ENCODE results near the gene CCNL2.
A peak's percentile ranks its signal among the peaks of the same experiment; 100 is the strongest.
"Not testable (repeated sequence)": the region's sequence is repeated elsewhere in the genome, so short reads cannot be mapped to it uniquely, and the experiment has no call there.

CCNL2 gene

DNA sequence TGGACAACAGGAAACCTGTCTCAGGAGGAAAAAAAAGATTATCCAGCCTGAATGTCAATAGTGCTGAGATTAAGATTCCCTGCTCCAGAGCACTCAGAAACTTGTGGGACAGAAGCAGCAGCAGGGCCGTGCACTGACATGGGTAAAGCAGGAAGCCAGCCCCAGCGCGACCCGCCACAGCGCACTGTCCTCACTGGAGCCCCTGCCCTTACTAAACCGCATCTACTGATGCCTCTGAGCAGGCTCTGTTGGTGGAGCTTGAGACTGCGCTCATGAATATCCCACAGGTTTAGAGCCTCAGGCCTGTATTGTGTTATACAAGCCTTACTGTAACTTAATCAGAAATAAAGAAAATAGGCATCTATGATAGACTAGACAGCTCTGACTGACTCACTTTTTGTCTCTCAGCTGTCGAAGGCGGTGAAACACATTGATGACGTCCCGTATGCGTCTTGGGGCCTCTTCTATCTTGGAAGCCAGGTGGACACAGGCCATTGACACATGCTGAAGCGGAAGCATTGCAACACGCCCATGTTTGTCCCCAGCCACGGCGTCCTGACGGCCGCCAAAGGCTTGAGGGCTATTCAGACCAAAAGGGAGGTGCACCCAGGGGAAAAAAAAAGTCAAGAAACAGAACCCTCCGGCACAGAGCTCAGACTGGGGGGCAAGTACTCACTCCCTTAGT, 1.2 kb downstream of the CCNL2 start:
- DNase-seq: peak in 1 of 2 experiments; percentile 3

GRCh38 chr1:1395166-1395565, 4.0 kb downstream of the CCNL2 start:
- no peak for DNase-seq

GRCh38 chr1:1394116-1394515, 5.0 kb downstream of the CCNL2 start:
- no peak for DNase-seq

GRCh38 chr1:1393428-1393827, 5.7 kb downstream of the CCNL2 start:
- DNase-seq: no peak

GRCh38 chr1:1393014-1393413, 6.1 kb downstream of the CCNL2 start:
- DNase-seq: no peak

DNA sequence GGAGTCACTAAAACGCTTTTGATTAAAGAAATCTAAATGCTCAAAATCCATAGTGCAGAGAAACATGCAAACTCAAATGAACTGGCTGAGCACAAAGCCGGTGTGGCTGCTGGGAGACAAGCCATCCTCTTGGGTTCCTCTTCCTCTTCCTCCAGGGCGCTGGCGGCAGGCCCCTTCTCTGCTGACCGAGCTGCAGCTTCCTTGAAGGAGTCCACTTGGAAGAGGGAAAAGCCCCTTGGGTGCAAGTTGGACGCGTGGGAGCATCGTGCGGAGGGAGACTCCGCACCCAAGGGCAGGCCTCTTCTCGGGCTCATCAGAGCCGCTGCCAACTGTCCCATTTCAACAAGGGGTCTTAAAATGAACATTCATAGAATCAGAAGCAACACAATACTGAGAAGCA, 7.9 kb downstream of the CCNL2 start:
- DNase-seq: no peak

DNA sequence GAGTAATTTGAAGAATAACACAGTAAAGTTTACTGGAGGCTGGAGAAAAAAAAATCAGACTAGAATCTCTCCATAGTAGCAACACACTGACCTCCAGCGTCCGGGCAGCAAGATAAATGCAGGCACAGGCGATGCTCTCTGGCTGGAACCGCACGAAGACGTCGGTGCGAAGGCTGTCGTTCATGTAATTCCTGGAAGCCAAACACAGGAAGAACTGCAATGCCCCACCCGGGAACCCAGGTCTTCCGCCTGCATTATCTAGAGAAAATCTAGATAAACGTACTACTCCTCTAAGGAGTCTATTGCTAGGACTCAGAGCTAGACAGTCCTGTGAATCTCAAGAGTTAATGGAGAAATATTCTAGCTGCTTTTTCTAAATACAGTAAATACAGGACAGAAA, 8.5 kb downstream of the CCNL2 start:
- no peak for DNase-seq

GRCh38 chr1:1388078-1388472, 11.1 kb downstream of the CCNL2 start:
- no peak for DNase-seq

GRCh38 chr1:1387098-1388077, 11.7 kb downstream of the CCNL2 start:
- no peak for DNase-seq

DNA sequence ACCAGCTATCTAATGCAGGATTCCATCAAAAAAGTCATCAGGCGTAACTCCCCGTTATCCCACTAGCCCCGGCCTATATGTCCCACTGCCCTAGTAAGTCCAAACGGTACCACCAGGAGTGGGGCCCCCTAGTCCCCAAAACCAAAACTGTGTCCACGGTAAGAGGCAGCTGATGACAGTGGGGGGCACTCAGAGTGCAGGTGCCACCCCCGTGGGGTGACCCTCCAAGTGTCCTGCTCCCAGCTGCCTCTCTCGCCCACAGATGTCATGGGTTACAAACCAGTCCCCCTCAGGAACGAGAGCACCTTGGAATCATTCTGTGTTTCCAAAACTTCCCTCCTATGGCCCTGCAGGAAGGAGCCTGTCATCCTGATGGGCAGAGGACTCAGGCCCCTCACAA, 13.2 kb downstream of the CCNL2 start:
- no peak for DNase-seq

DNA sequence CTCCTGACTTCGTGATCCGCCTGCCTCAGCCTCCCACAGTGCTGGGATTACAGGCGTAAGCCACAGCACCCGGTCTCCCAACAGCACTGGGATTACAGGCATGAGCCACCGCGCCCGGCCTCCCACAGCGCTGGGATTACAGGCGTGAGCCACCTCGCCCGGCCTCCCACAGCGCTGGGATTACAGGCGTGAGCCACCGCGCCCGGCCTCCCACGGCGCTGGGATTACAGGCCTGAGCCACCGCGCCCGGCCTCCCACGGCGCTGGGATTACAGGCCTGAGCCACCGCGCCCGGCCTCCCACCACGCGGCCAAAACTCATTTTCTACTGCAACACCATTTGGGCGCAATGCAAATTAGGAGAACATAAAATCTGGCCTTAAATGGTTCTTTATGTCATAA, 13.8 kb downstream of the CCNL2 start:
- not testable (repeated sequence) for DNase-seq

- DNase-seq: no peak
Measured at GRCh38 chr1:1381294-1381693, 17.8 kb downstream of the CCNL2 start.

DNA sequence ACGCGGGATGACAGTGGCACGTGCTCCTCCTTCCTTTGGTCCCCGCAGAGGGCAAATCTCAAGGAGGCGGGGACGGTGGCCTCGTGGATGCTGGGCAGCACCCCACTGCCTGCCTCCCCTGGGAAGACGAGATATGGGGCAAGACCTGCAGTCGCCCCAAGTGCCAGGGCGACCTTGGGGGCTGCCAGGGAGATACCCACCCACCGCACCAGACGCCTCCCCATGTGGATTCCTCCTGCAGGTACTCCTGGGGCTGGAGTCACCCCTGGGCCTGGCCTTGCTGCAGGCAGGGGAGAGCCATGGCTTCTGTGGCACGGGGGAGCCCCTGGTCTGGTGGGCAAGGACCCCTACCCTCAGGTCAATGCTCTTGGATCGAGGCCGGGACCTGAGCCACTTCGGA, 18.3 kb downstream of the CCNL2 start:
- no peak for DNase-seq

- DNase-seq: no peak
Measured at GRCh38 chr1:1377540-1378205, 21.5 kb downstream of the CCNL2 start.

DNA sequence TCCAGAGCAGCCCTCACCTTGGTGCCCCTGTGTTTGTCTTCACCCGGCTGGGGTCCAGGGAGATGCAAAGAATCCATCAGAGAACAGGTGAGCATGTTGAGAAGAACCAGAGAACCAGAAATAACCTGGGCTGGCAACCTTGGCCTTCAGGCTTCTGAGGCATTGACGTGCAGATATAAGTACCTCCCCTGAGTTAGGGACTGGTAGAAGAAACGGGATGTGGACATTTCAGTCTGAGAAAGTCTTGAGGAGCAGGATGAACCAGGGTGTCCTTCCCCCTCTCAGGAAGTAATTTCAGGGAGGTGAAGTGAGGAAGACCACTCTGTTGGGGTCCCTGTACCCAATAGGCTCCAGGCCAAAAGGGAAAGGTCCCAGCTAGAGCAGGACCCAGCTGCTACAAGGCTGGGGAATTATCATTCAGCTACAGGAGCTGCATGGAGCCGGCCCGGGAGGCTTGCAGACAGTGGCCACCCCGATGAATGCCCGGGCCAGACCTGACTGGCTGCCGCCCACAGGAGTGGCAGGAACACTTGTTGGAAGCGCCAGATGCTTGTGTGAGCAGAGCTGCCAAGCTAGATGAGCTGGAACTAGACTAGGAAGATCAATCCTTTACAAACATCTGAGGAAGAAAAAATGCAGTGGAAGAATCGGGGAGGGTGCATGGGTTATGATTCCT, 22.4 kb downstream of the CCNL2 start:
- DNase-seq: no peak

- DNase-seq: peak; percentile 97 to 98
Measured at GRCh38 chr1:1374929-1375662, 24.0 kb downstream of the CCNL2 start, which contains the start of gene AURKAIP1. TSS of gene AURKAIP1 (minus strand) at chr1:1375207. CDS start at chr1:1374756, 451 bp downstream.

GRCh38 chr1:1374589-1374928, 24.6 kb downstream of the CCNL2 start:
- no peak for DNase-seq

- no peak for DNase-seq
Measured at GRCh38 chr1:1373815-1374588, 25.1 kb downstream of the CCNL2 start.

DNA sequence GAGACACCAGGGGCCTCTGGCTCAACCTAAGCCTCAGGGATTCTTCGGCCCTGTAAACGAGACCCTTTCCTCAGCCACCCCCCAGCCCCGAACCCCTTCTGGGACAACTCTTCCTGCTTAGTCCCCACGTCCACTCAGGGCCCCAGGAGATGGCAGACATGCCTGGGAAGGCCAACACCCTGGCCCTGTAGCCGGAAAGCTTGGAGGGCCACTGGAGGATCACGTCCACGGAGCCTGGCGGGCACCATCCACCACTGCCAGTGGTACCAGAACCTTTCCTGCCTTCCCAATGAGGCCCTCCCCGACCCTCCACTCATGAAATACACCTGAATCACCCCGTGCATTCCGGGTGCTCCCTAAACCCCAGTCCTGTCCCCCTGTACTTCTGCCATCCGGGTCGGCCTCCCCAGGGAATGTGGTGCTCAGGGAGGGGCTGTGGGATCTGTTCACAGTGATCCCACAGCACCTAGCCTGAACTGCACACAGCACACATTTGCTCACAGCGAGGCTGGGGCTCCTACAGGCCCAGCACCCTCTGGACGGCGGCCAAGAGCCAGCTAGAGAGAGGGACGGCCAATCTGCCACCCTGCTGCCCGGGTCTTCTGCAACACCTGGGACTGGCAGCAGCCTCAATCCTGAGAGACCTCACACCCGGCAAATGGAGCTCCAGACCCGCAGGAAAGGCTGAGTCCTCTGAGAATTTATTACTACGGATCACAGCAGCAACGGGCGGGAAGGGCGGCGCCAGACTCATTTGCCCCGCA, 25.9 kb downstream of the CCNL2 start:
- no peak for DNase-seq
